T-helper 1 cell treated with Interleukin-12 subunit alpha and Interleukin-12 subunit beta and Interleukin-4 antibody, amounts not matched to agents 30 ng/mL and 1 ng/mL, for 36 hours (primary cell): Measurements from ENCODE around the gene HCCS. TPM values are rescaled to one million over a fixed set of nuclear protein-coding genes. Genes with fewer than 3 reads are reported as not detected.

Source experiments
- total RNA-seq: library from RNA; stranded (reverse); gene quantifications from 2 replicates; pipeline ENCODE4 v1.2.3, GENCODE V29; 2022

The HCCS gene
- total RNA-seq, 1 donor from 2014 or later: 23.1 TPM

Other genes with a start within 250 kb of the HCCS start
- not detected in 2 replicates for gene AMELX, start 182.1 kb downstream of the HCCS start, total RNA-seq